Esophagus squamous epithelium (tissue), 4 donors: ENCODE data around the gene COL23A1.

Source experiments
- POLR2A ChIP-seq, 4 donors: fragments of 450-650 bp; IDR thresholded peaks; one replicate each; pipeline ENCODE4 v1.6.1; 2017; ENCODE audit warnings: antibody characterized with exemption in 4 of 4, mild to moderate bottlenecking in 4 of 4, moderate library complexity in 3 of 4
- TF ChIP-seq, protein P1 (sequence below), 6 experiments: fragments of 450-650 bp in 4 of 6; fragments of 200-600 bp in 2 of 6; sonication (generic) in 2 of 6; IDR thresholded peaks; one replicate each; pipeline ENCODE4 v1.5.1; 2016 to 2019; ENCODE audit warnings: antibody characterized with exemption in 6 of 6, mild to moderate bottlenecking in 4 of 6, moderate library complexity in 4 of 6

DNA sequence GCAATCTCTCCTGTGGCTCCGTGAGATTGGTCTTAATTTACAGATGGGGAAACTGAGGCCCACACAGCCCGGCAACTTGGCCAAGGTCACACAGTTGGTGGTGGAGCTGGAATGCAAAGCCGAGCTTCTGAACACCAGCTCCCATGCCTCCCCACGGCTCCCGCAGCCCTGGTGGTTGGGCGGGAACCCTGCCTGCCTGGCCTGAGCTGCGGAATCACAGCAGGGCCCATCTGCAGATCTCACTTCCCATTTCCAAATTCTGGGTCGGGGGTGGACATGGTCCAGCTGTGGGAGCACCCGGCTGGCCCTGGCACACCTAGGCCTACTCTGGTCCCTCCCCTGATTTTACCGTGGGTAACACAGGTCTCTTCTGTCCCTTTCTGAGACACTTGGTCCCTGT lies 322.3 kb downstream of the COL23A1 start:
- TF ChIP-seq, protein P1, sequence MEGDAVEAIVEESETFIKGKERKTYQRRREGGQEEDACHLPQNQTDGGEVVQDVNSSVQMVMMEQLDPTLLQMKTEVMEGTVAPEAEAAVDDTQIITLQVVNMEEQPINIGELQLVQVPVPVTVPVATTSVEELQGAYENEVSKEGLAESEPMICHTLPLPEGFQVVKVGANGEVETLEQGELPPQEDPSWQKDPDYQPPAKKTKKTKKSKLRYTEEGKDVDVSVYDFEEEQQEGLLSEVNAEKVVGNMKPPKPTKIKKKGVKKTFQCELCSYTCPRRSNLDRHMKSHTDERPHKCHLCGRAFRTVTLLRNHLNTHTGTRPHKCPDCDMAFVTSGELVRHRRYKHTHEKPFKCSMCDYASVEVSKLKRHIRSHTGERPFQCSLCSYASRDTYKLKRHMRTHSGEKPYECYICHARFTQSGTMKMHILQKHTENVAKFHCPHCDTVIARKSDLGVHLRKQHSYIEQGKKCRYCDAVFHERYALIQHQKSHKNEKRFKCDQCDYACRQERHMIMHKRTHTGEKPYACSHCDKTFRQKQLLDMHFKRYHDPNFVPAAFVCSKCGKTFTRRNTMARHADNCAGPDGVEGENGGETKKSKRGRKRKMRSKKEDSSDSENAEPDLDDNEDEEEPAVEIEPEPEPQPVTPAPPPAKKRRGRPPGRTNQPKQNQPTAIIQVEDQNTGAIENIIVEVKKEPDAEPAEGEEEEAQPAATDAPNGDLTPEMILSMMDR (IDR thresholded peaks at IDR 0.05), result no peak
- no peak for TF ChIP-seq POLR2A (IDR thresholded peaks at IDR 0.05)
